ENCODE measurements around the gene EVPL.
"Not testable (repeated sequence)": the region's sequence is repeated elsewhere in the genome, so short reads cannot be mapped to it uniquely, and the experiment has no call there.

The EVPL gene

GRCh38 chr17:75996665-75997590, 30.2 kb downstream of the EVPL start:
- no peak for DNase-seq

GRCh38 chr17:75995385-75995925, 31.7 kb downstream of the EVPL start:
- no peak for DNase-seq

GRCh38 chr17:75994802-75995370, 32.2 kb downstream of the EVPL start:
- no peak for DNase-seq

- no peak for DNase-seq
Observed at GRCh38 chr17:75991396-75991795, 35.7 kb downstream of the EVPL start.

DNA sequence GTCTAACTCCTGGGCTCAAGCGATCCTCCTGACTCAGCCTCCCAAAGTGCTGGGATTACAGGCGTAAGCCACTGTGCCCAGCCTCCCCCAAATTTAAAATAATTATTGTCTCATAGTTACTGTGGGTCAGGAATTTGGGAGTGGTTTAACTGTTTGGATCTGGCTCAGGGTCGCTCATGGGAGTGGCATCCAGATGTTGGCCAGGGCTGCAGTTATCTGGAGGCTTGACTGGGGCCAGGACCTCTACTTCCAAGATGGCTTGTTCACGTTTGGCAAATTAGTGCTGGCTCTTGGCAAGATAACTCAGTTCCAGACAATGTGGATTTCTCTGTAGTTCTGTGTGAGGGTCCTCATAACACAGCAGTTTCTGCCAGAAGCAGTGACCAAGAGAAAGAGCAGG, 40.1 kb downstream of the EVPL start:
- DNase-seq: no peak

GRCh38 chr17:75985986-75986385, 41.1 kb downstream of the EVPL start:
- DNase-seq: no peak

GRCh38 chr17:75983501-75984181, 43.5 kb downstream of the EVPL start:
- no peak for DNase-seq

DNA sequence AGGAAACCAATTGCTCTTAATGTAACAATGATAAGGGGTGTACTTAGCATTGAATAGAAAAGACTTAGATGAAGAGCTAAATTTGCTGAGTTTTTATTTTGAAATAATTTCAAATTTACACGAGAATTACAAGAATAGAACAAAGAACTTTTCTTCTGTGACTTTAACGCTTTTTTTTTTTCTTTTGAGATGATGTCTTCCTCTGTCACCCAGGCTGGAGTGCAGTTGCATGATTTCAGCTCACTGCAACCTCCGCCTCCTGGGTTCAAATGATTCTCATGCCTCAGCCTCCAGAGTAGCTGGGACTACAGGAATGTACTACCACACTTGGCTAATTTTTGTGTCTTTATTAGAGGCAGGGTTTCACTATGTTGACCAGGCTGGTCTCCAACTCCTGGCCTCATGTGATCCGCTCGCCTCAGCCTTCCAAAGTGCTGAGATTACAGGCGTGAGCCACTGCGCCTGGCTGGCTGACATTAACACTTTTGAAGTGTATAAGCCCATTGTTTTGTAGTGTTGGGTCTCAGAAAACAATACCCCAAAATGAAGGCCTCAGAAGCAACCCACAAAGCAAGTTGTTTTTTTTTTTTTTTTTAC, 46.0 kb downstream of the EVPL start:
- DNase-seq: no peak

- no peak for DNase-seq
Observed at GRCh38 chr17:75980188-75981018, 46.7 kb downstream of the EVPL start.

GRCh38 chr17:75979705-75980187, 47.4 kb downstream of the EVPL start:
- DNase-seq: no peak

GRCh38 chr17:75978938-75979704, 48.0 kb downstream of the EVPL start, which contains the start of the genes ACOX1 and TEN1:
Gene ACOX1 (minus strand): TSS chr17:75979166. CDS start chr17:75979073, 93 bp downstream.
Gene TEN1 (plus strand): TSS chr17:75979240. CDS start chr17:75986193, 6,953 bp downstream.
- DNase-seq: peak; percentile 99

GRCh38 chr17:75976175-75976848, 50.8 kb downstream of the EVPL start:
- DNase-seq: peak; percentile 45

- no peak for DNase-seq
Observed at GRCh38 chr17:75975757-75976174, 51.3 kb downstream of the EVPL start.

DNA sequence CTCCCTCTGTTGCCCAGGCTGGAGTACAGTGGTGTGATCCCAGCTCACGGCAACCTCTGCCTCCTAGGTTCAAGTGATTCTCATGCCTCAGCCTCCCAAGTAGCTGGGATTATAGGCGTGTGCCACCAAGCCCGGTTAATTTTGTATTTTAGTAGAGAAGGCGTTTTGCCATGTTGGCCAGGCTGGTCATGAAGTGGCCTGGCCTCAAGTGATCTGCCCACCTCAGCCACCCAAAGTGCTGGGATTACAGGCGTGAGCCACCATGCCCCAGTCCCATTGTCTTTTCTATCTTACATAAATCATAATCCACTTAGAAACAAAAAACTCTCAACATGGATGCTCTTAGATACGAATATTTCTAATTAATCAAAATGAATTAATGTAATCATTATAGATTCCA, 51.9 kb downstream of the EVPL start:
- DNase-seq: not testable (repeated sequence)

DNA sequence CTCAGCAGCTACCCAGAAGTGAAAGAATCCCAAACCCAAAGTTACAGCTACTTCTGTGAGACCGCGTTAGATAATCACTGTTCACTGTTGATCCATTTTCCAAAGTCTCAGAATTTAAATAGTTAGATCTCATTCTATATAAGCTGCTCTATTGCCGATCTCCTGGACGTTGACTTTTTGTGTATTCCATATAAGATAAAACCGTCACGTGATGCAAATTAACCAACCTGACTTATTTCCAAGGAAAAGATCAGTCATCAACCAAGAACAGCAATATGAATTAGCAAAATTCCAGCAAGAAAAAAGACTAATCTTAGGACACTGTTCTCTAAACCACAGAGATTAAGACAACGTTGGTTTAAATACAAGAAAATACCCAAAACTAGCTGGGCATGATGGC, 56.5 kb downstream of the EVPL start:
- no peak for DNase-seq

DNA sequence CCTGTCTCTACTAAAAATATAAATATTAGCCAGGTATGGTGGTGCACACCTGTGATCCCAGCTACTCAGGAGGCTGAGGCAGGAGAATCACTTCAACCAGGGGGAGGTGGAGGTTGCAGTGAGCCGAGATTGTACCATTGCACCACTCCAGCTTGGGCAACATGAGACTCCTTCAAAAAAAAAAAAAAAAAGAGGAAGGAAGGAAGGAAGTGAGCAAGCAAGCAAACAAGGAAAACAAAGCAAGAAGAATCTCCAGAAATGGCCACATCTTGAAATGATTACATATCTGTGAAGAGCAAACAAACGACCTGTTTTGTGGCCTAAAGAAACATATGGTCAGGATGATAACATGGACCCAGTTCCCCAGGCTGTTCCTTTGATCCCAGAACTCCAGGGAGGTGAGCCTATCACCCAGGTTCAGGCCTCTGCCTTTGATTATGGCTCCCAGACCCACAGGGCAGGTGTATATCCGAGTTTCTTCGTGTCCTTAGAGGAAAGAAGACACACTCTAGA, 57.0 kb downstream of the EVPL start:
- DNase-seq: no peak

DNA sequence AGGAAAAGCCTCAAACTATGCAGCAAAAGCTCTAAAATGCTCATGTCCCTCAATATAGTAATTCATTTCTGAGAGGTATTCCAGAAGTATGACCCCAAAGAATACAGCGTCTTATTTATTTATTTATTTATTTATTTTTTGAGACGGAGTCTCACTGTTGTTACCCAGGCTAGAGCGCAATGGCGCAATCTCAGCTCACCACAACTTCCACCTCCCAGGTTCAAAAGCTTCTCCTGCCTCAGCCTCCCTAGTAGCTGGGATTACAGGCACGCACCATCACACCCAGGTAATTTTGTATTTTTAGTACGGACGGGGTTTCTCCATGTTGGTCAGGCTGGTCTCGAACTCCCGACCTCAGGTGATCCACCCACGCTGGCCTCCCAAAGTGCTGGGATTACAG, 58.1 kb downstream of the EVPL start:
- DNase-seq: not testable (repeated sequence)

DNA sequence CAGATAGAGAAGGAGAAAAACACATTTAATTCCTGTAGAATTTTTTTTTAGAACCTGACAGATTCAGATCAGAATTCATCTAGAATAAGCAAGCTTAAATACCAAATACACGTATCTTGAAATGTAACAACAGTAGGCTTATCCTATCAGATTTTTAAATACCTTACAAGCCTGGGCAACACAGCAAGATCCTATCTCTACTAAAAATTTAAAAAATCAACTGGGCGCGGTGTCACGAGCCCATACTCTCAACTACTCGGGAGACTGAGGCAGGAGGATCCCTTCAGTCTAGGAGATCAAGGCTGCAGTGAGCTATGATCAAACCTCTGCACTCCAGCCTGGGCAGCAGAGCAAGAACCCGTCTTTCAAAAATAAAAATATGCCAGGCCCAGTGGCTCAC, 61.6 kb downstream of the EVPL start:
- no peak for DNase-seq

DNA sequence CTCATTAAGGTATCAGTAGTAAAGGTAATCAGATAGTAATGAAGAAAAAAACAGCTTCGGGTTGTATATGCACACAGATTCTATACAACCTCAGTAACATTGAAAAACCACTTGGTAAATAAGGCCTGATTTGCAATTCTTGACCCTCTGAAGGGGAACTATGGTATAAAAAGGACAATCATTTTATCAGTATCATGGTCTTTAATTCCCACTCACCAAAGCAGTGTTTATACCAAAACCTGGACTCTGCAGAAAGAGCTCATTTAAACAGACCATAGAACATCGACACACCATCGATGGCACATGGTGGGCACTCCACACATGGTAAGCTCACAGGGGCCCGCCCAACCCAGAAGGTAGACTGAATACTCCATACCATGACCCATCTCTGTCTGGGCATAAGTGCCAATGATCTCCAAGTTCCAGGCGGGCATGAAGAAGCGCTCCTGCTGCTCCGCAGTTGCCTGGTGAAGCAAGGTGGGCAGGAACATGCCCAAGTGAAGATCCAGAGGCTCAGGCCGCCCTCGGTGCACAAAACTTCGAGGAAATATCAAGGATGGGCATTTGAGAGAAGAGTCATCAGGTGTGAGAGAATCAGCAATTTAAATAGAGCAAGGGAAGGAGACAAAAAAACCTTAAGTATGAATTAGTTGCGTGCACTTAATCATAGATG, 67.1 kb downstream of the EVPL start:
- no peak for DNase-seq
